OCI-M1 (cell line): Measurements from ENCODE around the gene KIFAP3.
"Not testable (repeated sequence)": the region's sequence is repeated elsewhere in the genome, so short reads cannot be mapped to it uniquely, and the experiment has no call there.

Source experiments
- DNase-seq: peaks from one replicate; lab custom pipeline; 2025; lab: John Stamatoyannopoulos, UW

KIFAP3 gene

DNA sequence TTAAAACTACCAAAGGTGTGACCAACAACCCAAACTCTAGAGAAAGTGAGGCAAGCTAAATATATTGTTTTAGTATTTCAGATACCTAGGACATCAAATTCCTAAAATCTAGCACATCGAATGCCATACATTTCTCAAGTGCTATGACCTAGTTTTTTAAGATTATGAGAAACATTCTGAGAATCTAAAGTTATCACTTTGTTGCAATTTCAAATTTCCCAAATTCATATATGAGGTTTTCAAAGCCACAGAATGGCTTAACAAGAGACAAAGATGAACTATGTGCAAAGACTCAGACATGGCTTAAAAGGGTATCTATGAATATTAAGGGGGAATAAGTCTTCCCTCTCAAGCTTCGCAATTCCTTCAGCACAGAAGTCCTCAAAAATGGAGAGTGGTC, 187.6 kb downstream of the KIFAP3 start:
- no peak for DNase-seq

DNA sequence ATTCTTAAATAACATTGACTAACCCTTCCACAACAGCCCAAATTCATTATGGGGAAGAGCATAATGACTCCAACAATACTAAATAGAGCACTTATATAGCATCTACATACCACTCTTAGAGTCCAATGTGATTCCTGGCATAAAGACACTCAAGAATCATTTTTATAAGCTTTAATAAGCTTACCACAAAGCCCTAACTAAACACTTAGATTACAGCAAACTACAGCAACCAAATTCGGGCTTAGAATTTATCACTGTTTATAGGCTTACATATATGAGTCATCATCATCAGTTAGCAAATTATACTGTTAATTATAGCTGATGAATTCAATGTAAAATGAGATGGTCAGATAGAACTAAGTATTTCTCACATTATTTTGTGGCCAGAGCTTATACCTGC, 188.1 kb downstream of the KIFAP3 start:
- DNase-seq: no peak

DNA sequence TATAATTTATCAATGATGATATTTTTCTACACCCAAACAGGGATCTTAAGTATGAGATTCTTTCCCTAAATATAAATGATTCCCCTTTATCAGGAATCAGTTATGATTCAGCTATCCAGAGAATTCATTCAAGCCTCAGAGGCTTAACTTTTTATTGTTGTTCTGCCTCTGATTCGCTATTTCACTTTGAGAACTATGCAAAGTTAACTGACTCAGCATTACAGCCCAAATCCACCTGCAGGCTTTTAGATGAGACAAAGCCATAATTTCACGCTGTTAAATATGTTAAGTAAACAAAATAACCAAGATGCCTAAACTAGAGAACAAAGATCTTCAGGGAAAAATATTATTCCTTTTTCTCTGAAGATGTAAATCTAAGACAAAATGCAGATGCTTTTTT, 189.3 kb downstream of the KIFAP3 start:
- no peak for DNase-seq

- no peak for DNase-seq
Observed at GRCh38 chr1:169884634-169885033, 189.9 kb downstream of the KIFAP3 start.

- DNase-seq: no peak
Observed at GRCh38 chr1:169882039-169882511, 192.4 kb downstream of the KIFAP3 start.

DNA sequence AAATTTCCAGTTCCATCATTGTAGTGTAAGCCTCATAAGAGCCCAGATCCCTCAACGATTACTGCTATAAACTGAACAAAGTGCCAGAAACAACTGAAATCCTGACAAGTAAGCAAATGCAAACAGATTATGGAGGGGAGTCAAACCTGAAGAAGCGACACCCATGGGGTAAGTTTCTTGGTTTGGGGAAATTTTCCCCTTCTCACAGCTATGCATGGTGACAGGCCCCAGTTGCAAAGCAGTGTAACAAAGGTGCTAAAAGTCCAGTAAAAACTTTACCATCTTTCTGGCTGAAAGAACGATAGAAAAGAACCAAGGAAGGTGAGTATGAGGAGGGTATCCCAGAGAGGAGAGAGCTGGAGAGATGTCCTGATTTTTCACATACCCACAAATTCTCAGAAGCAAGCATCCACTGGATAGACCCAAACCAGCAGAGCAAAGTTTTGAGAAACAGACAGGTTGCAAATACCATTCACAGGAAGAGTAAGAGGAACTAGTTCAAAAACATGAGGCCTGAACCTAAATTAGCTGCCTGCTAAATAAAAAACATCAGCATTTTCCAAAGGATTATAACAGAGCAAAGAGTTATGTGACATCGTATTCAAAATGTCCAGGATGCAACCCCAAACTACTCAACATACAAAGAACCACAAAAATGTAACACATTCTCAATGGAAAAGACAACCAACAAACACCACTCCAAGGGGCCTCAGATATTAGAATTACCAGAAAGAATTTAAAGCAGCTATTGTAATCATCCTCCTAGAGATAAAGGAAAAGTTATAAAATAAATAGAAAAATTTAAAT, 195.3 kb downstream of the KIFAP3 start:
- no peak for DNase-seq

- DNase-seq: no peak
Observed at GRCh38 chr1:169878498-169878897, 196.0 kb downstream of the KIFAP3 start.

DNA sequence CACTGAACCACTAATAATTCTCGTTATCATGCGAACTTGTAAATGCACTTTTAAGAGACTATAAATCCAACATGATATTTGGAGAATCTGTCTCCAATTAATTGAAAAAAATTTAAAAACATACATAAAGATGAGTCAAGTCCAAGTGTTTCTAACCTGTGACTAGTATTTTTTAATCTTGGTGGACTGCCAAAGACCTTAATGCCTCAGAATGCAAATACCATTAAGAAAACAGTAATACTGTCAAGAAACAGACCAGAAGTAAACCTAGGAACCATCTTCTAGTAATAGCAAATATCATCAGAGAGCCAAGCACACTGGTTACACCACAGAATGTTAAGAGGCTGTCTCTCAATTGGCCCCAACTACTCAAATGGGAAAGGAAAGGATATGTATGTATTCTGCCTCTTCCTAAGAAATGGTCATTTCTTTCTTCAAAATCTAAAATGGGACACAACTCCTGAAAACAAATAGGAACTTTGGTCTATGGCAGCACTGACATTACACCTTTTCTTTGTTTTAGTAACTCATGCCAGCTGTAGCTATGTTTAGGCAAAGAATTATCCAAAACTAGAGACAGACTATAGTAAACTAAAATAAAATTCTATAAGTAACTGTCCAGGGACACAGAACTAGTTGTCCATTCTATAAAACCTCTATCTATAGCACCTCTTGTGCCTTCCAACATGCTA, 196.5 kb downstream of the KIFAP3 start:
- no peak for DNase-seq

- DNase-seq: no peak
Observed at GRCh38 chr1:169874229-169874628, 200.3 kb downstream of the KIFAP3 start.

DNA sequence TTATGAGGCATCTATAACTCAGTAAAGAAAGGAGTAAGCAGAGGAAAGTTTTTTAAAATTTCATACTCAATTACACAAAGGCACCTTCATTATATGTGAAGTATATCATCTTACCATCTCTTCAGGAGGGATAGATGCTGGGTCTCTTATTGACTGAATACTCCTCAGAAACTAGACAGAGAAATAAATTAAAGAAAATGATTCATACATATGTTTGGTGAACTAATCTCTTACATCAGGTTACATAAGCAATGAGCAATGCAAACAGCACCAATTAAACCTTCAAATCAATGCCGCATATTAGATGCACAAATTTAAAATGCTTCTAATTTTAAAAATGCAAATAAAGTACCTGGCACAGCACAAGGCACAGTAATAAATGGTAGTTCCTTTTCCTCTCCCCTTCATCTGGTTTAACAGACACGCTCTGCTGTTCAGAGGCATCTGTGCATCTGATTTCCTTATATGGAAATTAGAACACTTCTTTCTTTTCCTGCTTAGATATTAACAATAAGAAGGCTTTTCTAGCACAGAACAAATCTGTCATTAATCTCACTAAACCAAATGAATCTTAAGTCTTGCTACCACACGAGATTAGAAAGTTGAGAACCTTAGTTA, 200.8 kb downstream of the KIFAP3 start:
- DNase-seq: no peak

- no peak for DNase-seq
Observed at GRCh38 chr1:169872906-169873305, 201.6 kb downstream of the KIFAP3 start.

- DNase-seq: not testable (repeated sequence)
Observed at GRCh38 chr1:169871988-169872387, 202.5 kb downstream of the KIFAP3 start.
